WTC11 (cell line): ENCODE results near the gene IZUMO4. TPM values are rescaled to one million over a fixed set of nuclear protein-coding genes. Genes with fewer than 3 reads are reported as not detected.

Experiments
- ATAC-seq: fragments of 200-7000 bp; cut with Tn5 transposase; 2 replicates; pipeline ENCODE4 v1.10.0; 2021; ENCODE audit warnings: mild to moderate bottlenecking, moderate library complexity
- CTCF ChIA-PET: fragments of 300-600 bp; sonication (Branson Sonifier 250); formaldehyde crosslinking; loops from one replicate; lab custom pipeline; 2021; ENCODE audit warnings: antibody characterized with exemption; lab: Charles Lee
- POLR2A ChIA-PET: fragments of 350-600 bp; sonication (Branson Sonifier 250); formaldehyde crosslinking; loops from one replicate; lab custom pipeline; 2021; ENCODE audit warnings: antibody characterized with exemption; lab: Charles Lee
- DNase-seq: peaks from one replicate; pipeline ENCODE4 v3.0.0; 2021; ENCODE audit warnings: low spot score
- H3K27ac Mint-ChIP-seq: 2 replicates; pipeline ENCODE4 v1.8.0; 2021; ENCODE audit warnings: mixed read lengths
- H3K27me3 Mint-ChIP-seq: 2 replicates; pipeline ENCODE4 v1.8.0; 2021; ENCODE audit warnings: low read depth, mild to moderate bottlenecking, moderate library complexity, mixed read lengths
- H3K36me3 Mint-ChIP-seq: 2 replicates; pipeline ENCODE4 v1.8.0; 2021; ENCODE audit warnings: mixed read lengths
- H3K4me1 Mint-ChIP-seq: 2 replicates; pipeline ENCODE4 v1.8.0; 2022; ENCODE audit warnings: mixed read lengths
- H3K4me3 Mint-ChIP-seq: 2 replicates; pipeline ENCODE4 v1.8.0; 2021; ENCODE audit warnings: mild to moderate bottlenecking, moderate library complexity, mixed read lengths
- H3K9me3 Mint-ChIP-seq: 2 replicates; pipeline ENCODE4 v1.8.0; 2021; ENCODE audit warnings: mixed read lengths
- ATF1 ChIP-seq: sonication (generic); formaldehyde crosslinking; IDR thresholded peaks from 2 replicates; pipeline ENCODE4 v1.8.1; 2023; ENCODE audit warnings: mild to moderate bottlenecking, moderate library complexity, missing genetic modification reagents
- FOXK1 ChIP-seq: sonication (generic); formaldehyde crosslinking; IDR thresholded peaks from 2 replicates; pipeline ENCODE4 v1.8.0; 2022; ENCODE audit warnings: mild to moderate bottlenecking, moderate library complexity, missing genetic modification reagents
- GRHL2 ChIP-seq: fragments of 250-450 bp; sonication (Bioruptor Pico); IDR thresholded peaks from 2 replicates; pipeline ENCODE4 v1.8.0; 2022; ENCODE audit warnings: mild to moderate bottlenecking, moderate library complexity; ENCODE audit not compliant: insufficient replicate concordance, severe bottlenecking
- MYBL2 ChIP-seq: sonication (generic); formaldehyde crosslinking; IDR thresholded peaks from 2 replicates; pipeline ENCODE4 v1.8.1; 2023; ENCODE audit warnings: mild to moderate bottlenecking, moderate library complexity, missing genetic modification reagents
- ZNF263 ChIP-seq: sonication (generic); formaldehyde crosslinking; IDR thresholded peaks from 2 replicates; pipeline ENCODE4 v1.8.1; 2022; ENCODE audit warnings: low read depth, mild to moderate bottlenecking, moderate library complexity, missing genetic modification reagents
- total RNA-seq: library from RNA; stranded (reverse); gene quantifications from 3 replicates; pipeline ENCODE4 v1.2.3, GENCODE V29; 2021
- TF ChIP-seq, protein P1 (sequence below): sonication (generic); formaldehyde crosslinking; IDR thresholded peaks from 2 replicates; pipeline ENCODE4 v1.8.0; 2023; ENCODE audit warnings: missing genetic modification reagents
- TF ChIP-seq, protein P2 (sequence below): sonication (generic); formaldehyde crosslinking; conservative IDR thresholded peaks from 2 replicates; pipeline ENCODE4 v1.8.1; 2023; ENCODE audit warnings: mild to moderate bottlenecking, low read depth, missing genetic modification reagents, moderate library complexity
- TF ChIP-seq, protein P3 (sequence below): fragments of 250-450 bp; sonication (Bioruptor Pico); IDR thresholded peaks from 2 replicates; pipeline ENCODE4 v1.9.0; 2021; ENCODE audit warnings: mild to moderate bottlenecking
- TF ChIP-seq, protein P4 (sequence below): fragments of 250-450 bp; sonication (Bioruptor Pico); IDR thresholded peaks from 2 replicates; pipeline ENCODE4 v1.8.0; 2021; ENCODE audit warnings: mild to moderate bottlenecking
- TF ChIP-seq, protein P5 (sequence below): sonication (generic); formaldehyde crosslinking; IDR thresholded peaks from 2 replicates; pipeline ENCODE4 v1.8.0; 2022; ENCODE audit warnings: mild to moderate bottlenecking, missing genetic modification reagents
- TF ChIP-seq, protein P6 (sequence below): sonication (generic); formaldehyde crosslinking; IDR thresholded peaks from 2 replicates; pipeline ENCODE4 v1.8.1; 2023; ENCODE audit warnings: mild to moderate bottlenecking, missing genetic modification reagents, borderline replicate concordance
- TF ChIP-seq, protein P7 (sequence below): sonication (generic); formaldehyde crosslinking; IDR thresholded peaks from 2 replicates; pipeline ENCODE4 v1.8.0; 2023; ENCODE audit warnings: mild to moderate bottlenecking, missing genetic modification reagents

IZUMO4 gene
- total RNA-seq, 1 experiment from 2014 or later: 1.9 TPM

DNA sequence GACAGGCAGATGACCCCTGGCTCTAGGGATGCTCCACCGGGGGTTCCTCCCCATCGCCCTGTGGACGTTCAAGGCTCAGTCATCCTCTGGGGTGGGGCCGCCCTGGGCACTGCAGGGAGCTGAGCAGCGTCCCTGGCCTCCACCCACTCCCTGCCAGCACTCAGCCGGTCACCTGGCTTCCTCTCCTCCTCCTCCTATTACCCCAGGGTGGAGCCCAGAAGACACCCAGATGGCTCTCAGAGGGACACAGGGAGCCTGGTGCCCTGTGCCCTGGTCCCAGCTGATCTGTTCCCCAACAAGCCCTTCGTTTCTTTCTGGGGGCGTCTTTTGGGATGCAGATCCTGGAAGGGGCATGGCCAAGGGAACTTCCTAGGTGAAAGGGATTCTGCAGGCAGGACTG is 42.0 kb upstream of the IZUMO4 start:
- Mint-ChIP-seq H3K27me3 (no peaks in the 10 kb centered on the region), H3K36me3 (no peaks in the 10 kb centered on the region)
- TF ChIP-seq GRHL2 (CRISPR knock-in tag): no peak

DNA sequence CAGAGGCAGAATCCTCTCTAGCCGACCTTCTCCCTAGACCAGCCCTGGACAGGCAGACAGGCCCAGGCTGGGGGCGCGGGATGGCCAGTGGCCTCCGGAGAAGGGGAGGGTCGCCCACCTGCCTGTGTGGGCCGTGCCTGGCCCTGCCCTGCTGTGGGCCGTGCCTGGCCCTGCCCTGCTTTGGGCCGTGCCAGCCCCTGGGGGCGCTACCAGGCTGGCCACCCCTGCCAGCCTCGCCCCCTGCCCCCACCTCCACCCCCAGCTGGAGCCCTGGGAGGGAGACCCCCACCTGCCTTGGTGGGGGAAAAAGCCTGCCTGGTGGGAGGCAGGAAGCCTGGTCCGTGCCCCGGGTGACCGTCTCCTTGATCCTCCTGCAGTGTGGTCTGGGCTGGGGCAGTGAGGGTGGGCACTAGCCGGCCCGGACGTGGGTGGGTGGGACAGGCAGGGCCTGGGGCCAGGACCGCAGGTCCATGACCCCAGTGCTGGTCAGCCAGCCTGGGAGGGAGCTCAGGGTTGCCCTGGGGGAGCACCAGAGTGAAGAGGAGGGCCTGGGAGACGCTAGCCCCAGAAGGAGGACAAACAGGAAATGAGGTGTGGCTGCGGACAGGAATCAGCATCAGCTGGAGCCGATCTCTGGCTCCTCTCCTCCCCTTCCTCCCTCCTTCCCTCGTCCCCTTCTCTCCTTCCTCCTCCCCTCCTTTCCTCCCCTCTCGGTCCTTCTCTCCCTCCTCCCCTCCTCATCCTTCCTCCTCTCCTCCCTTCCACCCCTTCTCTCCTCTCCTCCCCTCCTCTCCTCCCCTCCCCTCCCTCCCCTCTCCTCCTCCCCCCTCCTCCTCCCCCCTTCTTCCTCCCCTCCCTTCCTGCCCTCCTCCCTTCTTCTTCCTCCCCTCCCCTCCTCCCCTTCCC is 40.5 kb upstream of the IZUMO4 start:
- no peak; the same call in 1 of the 2 replicates for ATAC-seq
- CTCF ChIA-PET: interaction anchor here (1.0 to 1.4 kb wide), 2 partner anchors 14 kb away, joined by 4 read pairs; no protein-coding TSS in a partner anchor
- Mint-ChIP-seq H3K4me1 (peaks cover 25% of the 10 kb centered on the region), H3K27me3 (no peaks in the 10 kb centered on the region), H3K4me3 (no peak overlapping the region), H3K27ac (peak overlapping the region; percentile 76; the same call in 1 of the 2 replicates), H3K36me3 (no peaks in the 10 kb centered on the region), H3K9me3 (no peaks in the 10 kb centered on the region)
- TF ChIP-seq ATF1 (no peak), ZNF263 (peak; percentile 96)
- POLR2A ChIA-PET: no interaction called here
- DNase-seq: no peak

More for the DNA sequence above, 42.0 kb upstream of the IZUMO4 start:
- Mint-ChIP-seq H3K9me3 (no peaks in the 10 kb centered on the region), H3K4me1 (peaks cover 17% of the 10 kb centered on the region), H3K27ac (no peak overlapping the region), H3K4me3 (no peak overlapping the region)
- ATAC-seq (no peak), DNase-seq (no peak)
- POLR2A ChIA-PET: no interaction called here
- CTCF ChIA-PET: interaction anchor here (1.3 to 1.5 kb wide), 2 partner anchors 13 to 22 kb away, joined by 3 to 4 read pairs; no protein-coding TSS in a partner anchor

DNA sequence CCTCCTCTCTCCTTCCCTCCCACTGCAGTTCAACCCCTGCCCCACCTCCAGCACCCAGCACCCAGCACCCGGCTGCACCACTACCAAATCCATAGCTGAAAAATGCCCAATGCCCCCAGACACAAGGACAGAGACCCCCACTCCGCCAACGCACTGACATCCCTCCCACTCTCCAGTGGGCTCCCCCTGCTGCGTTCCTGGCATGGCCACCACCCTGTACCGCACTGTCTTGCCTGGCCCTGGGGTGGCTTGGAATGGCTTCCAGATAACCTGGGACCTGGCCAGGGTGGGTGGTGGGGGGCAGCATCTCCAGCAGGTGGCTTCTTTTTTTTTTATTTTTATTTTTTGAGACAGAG is 39.9 kb upstream of the IZUMO4 start:
- Mint-ChIP-seq H3K4me1 (peaks cover 25% of the 10 kb centered on the region), H3K36me3 (no peaks in the 10 kb centered on the region), H3K4me3 (no peak overlapping the region), H3K9me3 (no peaks in the 10 kb centered on the region), H3K27me3 (no peaks in the 10 kb centered on the region), H3K27ac (no peak overlapping the region)
- ATAC-seq (no peak), DNase-seq (no peak)
- POLR2A ChIA-PET: no interaction called here
- CTCF ChIA-PET: interaction anchor here (1.0 to 1.4 kb wide), 2 partner anchors 13 to 15 kb away, joined by 4 read pairs; no protein-coding TSS in a partner anchor
- no peak for TF ChIP-seq FOXK1 (CRISPR knock-in tag)
- TF ChIP-seq MYBL2 (CRISPR knock-in tag): no peak
- TF ChIP-seq, protein P1, sequence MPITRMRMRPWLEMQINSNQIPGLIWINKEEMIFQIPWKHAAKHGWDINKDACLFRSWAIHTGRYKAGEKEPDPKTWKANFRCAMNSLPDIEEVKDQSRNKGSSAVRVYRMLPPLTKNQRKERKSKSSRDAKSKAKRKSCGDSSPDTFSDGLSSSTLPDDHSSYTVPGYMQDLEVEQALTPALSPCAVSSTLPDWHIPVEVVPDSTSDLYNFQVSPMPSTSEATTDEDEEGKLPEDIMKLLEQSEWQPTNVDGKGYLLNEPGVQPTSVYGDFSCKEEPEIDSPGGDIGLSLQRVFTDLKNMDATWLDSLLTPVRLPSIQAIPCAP: no peak
- TF ChIP-seq, protein P2, sequence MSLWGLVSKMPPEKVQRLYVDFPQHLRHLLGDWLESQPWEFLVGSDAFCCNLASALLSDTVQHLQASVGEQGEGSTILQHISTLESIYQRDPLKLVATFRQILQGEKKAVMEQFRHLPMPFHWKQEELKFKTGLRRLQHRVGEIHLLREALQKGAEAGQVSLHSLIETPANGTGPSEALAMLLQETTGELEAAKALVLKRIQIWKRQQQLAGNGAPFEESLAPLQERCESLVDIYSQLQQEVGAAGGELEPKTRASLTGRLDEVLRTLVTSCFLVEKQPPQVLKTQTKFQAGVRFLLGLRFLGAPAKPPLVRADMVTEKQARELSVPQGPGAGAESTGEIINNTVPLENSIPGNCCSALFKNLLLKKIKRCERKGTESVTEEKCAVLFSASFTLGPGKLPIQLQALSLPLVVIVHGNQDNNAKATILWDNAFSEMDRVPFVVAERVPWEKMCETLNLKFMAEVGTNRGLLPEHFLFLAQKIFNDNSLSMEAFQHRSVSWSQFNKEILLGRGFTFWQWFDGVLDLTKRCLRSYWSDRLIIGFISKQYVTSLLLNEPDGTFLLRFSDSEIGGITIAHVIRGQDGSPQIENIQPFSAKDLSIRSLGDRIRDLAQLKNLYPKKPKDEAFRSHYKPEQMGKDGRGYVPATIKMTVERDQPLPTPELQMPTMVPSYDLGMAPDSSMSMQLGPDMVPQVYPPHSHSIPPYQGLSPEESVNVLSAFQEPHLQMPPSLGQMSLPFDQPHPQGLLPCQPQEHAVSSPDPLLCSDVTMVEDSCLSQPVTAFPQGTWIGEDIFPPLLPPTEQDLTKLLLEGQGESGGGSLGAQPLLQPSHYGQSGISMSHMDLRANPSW: no peak
- TF ChIP-seq, protein P3, sequence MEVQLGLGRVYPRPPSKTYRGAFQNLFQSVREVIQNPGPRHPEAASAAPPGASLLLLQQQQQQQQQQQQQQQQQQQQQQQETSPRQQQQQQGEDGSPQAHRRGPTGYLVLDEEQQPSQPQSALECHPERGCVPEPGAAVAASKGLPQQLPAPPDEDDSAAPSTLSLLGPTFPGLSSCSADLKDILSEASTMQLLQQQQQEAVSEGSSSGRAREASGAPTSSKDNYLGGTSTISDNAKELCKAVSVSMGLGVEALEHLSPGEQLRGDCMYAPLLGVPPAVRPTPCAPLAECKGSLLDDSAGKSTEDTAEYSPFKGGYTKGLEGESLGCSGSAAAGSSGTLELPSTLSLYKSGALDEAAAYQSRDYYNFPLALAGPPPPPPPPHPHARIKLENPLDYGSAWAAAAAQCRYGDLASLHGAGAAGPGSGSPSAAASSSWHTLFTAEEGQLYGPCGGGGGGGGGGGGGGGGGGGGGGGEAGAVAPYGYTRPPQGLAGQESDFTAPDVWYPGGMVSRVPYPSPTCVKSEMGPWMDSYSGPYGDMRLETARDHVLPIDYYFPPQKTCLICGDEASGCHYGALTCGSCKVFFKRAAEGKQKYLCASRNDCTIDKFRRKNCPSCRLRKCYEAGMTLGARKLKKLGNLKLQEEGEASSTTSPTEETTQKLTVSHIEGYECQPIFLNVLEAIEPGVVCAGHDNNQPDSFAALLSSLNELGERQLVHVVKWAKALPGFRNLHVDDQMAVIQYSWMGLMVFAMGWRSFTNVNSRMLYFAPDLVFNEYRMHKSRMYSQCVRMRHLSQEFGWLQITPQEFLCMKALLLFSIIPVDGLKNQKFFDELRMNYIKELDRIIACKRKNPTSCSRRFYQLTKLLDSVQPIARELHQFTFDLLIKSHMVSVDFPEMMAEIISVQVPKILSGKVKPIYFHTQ (CRISPR knock-in tag): no peak
- TF ChIP-seq, protein P4, sequence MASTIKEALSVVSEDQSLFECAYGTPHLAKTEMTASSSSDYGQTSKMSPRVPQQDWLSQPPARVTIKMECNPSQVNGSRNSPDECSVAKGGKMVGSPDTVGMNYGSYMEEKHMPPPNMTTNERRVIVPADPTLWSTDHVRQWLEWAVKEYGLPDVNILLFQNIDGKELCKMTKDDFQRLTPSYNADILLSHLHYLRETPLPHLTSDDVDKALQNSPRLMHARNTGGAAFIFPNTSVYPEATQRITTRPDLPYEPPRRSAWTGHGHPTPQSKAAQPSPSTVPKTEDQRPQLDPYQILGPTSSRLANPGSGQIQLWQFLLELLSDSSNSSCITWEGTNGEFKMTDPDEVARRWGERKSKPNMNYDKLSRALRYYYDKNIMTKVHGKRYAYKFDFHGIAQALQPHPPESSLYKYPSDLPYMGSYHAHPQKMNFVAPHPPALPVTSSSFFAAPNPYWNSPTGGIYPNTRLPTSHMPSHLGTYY: no peak
- TF ChIP-seq, protein P5, sequence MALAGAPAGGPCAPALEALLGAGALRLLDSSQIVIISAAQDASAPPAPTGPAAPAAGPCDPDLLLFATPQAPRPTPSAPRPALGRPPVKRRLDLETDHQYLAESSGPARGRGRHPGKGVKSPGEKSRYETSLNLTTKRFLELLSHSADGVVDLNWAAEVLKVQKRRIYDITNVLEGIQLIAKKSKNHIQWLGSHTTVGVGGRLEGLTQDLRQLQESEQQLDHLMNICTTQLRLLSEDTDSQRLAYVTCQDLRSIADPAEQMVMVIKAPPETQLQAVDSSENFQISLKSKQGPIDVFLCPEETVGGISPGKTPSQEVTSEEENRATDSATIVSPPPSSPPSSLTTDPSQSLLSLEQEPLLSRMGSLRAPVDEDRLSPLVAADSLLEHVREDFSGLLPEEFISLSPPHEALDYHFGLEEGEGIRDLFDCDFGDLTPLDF: no peak
- TF ChIP-seq, protein P6, sequence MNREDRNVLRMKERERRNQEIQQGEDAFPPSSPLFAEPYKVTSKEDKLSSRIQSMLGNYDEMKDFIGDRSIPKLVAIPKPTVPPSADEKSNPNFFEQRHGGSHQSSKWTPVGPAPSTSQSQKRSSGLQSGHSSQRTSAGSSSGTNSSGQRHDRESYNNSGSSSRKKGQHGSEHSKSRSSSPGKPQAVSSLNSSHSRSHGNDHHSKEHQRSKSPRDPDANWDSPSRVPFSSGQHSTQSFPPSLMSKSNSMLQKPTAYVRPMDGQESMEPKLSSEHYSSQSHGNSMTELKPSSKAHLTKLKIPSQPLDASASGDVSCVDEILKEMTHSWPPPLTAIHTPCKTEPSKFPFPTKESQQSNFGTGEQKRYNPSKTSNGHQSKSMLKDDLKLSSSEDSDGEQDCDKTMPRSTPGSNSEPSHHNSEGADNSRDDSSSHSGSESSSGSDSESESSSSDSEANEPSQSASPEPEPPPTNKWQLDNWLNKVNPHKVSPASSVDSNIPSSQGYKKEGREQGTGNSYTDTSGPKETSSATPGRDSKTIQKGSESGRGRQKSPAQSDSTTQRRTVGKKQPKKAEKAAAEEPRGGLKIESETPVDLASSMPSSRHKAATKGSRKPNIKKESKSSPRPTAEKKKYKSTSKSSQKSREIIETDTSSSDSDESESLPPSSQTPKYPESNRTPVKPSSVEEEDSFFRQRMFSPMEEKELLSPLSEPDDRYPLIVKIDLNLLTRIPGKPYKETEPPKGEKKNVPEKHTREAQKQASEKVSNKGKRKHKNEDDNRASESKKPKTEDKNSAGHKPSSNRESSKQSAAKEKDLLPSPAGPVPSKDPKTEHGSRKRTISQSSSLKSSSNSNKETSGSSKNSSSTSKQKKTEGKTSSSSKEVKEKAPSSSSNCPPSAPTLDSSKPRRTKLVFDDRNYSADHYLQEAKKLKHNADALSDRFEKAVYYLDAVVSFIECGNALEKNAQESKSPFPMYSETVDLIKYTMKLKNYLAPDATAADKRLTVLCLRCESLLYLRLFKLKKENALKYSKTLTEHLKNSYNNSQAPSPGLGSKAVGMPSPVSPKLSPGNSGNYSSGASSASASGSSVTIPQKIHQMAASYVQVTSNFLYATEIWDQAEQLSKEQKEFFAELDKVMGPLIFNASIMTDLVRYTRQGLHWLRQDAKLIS (CRISPR knock-in tag): no peak
- TF ChIP-seq, protein P7, sequence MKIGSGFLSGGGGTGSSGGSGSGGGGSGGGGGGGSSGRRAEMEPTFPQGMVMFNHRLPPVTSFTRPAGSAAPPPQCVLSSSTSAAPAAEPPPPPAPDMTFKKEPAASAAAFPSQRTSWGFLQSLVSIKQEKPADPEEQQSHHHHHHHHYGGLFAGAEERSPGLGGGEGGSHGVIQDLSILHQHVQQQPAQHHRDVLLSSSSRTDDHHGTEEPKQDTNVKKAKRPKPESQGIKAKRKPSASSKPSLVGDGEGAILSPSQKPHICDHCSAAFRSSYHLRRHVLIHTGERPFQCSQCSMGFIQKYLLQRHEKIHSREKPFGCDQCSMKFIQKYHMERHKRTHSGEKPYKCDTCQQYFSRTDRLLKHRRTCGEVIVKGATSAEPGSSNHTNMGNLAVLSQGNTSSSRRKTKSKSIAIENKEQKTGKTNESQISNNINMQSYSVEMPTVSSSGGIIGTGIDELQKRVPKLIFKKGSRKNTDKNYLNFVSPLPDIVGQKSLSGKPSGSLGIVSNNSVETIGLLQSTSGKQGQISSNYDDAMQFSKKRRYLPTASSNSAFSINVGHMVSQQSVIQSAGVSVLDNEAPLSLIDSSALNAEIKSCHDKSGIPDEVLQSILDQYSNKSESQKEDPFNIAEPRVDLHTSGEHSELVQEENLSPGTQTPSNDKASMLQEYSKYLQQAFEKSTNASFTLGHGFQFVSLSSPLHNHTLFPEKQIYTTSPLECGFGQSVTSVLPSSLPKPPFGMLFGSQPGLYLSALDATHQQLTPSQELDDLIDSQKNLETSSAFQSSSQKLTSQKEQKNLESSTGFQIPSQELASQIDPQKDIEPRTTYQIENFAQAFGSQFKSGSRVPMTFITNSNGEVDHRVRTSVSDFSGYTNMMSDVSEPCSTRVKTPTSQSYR: no peak
